NCI-H146 treated with DMSO at 0.1 percent for 48 hours (cell line): ENCODE measurements around the gene ASB1.
A peak's percentile ranks its signal among the peaks of the same experiment; 100 is the strongest.

Experiments
- DNase-seq: peaks from one replicate; lab custom pipeline; 2025; ENCODE audit not compliant: unreplicated experiment; lab: John Stamatoyannopoulos, UW

ASB1 gene

DNA sequence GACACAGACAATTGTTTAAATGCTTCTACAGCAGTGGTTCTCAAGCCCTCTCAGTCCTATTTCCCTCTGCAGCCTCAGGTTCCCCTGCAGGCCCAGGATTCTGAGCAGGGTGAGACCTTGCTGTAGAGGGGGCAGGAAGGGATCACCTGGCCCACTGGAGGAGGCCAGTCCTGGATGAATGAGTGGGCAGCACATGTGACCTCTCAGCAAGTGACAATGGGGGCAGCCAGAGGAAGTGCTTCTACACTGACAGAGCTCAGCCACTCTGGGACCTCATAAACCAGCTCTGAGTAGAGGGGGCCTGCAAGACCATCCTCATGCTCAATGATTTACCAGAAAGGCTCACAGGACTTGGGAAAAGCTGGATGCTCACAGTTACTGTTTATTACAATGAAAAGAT, 63.2 kb downstream of the ASB1 start:
- no peak for DNase-seq

DNA sequence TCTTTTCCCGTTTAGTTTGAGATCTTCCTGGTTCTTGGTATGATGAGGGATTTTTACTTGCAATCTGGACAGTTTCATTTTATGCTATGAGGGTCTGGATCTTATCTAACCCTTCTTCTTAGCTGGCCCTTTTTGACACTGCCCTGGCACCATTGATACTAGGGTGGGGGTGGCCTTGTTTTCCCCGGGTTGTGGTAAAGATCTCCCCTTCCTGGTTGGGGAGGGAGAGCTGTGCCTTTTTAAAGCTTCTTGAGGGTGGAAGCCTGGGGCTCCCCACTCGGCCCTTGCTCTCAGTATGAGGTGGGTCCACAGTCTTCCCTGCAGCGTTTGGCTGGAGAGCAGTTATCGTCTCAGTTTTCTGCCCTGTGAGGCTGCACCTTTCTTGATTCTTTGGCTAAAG, 66.1 kb downstream of the ASB1 start:
- no peak for DNase-seq

DNA sequence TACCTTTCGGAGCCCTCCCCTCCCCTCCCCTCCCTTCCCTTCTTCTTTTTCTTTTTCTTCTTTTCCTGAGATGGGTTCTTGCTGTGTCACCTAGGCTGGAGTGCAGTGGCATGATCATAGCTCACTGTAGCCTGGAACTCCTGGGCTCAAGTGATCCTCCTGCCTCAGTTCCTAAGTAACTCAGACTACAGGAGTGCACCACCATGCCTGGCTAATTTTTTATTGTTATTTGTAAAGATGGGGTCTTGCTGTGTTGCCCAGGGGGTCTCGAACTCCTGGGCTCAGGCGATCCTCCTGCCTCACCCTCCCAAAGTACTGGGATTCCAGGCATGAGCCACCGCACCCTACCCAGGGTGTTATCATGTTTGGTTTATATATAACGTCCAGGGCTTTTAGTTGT, 66.7 kb downstream of the ASB1 start:
- DNase-seq, result no peak

DNA sequence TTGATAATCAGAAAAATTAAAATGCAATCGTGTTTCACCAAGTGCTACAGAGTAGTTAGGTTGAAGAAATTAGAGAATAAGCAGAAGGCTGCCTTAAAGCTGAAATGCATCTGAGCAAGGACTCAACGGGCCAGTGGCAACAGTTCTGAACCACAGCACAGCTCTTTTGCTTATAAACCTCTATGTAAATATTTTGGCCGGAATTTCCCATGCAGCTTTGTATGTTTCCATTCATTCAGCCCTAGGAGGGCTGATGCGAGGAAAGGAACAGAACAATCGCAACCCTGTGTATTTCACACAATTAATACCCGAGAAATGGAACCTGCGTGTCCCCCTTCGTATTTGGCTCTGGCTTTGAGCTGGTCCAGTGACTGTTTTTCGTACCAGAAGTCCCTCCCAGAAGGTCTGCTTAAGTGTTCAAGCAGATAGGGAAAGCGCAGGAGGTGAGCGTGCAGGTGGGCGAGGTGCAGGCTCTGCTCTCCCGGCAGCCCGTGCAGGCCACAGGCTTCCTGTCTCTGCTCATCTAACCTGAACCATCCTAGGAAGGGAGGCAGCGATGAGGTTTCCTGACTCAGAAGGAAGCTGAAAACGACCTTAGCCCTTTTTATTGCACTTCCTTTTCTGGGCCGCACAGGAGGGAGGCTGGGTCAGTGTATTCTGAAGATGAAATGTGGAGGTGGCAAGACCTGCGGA, 67.3 kb downstream of the ASB1 start:
- no peak for DNase-seq

DNA sequence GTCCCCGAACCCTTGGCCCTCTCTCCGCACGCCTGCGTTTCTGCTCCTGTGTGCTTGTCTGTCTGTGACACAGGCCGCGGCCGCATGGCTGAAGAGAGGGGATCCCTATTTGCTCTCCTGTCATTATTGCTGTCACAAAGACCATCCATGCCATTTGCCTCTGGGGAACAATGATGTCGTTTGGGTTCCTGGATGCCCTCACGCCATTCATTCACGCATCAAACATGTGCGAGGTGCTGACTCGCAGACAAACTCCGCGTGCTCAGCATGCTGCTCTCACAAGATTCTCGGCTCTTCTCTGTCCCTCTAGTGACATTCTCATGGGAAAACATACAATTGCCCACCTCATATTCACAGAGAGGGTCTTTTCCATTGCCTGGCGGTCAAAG, 67.8 kb downstream of the ASB1 start:
- no peak for DNase-seq

DNA sequence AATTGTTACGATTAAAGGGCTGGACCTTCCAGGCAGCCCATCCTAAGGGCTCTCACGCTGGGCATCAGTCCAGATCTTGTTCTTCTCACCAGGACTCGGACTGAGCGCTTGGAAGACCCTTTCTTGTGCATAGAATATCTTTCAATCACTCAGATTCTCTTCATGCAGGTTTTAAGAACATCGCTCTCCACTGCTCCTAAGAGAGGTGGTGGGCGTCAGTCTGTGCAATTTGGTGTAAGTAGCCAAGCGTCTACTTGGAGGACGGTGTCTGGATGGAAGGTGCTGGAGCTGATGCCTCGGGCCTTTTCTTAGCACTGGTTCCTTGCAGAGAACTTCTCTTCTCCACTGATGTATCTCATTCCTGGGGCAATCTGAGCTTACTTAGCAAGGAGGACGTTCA, 68.7 kb downstream of the ASB1 start:
- DNase-seq, result no peak

DNA sequence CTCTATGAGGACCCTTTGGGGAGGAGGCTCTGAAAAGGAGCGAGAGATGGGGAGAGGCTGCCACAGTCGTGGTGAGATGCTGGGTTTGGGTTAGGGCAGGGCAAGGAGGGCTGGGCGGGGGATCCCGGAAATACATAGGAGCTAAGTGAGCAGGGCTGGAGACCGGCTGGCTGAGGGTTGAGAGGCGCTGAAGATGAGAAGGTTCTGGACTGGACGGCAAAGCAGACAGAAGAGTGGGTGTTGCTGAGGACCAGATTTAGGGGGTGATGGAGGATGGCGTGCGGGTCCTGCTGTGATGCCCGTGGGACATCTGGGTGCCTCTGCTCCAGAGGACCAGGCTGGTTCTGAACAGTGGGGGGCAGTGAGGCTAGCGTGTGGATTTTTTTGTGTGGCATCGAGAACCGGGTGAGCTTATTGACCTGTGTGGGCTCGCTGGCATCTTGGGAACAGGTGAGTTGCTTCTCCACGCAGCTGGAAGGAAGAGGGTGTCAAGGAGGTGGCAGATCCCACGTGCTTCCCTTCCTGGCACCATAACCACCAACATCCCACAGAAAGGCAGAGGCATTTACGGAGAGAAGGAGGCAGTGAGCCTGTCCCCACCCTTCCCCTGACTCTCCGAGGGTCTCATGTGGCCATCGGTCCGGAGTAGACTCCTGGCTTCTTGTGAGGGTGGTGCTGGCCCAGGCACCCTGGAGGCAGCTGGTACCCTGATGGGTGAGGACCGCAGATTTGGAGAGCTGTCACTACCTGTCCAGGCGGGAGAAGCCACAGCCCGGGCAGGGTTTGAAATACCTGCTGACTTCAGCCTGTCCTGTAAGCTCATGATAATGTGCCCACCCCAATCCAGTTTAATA, 70.3 kb downstream of the ASB1 start:
- DNase-seq, result no peak

DNA sequence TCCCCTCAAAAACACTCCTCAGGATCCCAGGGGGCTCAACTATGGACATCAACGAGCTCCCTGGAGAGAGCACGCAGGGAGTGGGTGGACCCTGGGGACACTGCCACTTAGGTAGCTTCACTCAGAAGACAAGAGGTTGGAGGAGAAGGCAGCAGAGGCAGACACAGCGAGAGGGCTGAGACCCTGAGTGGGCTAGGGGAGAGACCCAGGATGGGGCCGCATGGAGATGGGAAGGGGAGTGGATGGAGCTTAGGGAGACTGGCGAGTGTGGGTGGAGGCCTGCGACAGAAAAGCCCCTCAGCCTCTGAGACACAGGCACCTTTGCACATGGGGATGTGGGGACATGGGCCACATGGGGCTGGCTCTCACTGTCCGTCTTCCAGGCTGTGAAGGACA, 70.9 kb downstream of the ASB1 start:
- DNase-seq, result no peak

DNA sequence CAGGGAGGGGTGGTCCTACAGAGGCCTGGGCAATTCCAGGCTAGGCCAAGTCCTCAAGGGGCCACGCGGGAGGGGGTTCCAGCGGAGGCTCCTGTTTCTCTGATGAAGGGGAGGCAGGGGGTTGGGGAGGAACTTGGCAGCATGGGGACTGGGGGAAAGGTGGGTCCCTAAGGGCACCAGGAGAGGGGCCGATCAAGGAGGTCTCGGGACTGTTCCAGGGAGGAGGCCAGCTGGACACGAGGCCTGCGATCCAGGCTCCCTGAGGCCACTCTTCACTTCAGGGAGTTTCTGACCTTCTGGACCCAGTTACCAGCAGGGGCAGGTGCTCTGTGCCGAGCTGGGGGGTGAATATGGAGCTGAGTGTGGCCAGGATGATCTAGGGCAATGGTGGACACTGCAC, 71.5 kb downstream of the ASB1 start:
- DNase-seq, result no peak

DNA sequence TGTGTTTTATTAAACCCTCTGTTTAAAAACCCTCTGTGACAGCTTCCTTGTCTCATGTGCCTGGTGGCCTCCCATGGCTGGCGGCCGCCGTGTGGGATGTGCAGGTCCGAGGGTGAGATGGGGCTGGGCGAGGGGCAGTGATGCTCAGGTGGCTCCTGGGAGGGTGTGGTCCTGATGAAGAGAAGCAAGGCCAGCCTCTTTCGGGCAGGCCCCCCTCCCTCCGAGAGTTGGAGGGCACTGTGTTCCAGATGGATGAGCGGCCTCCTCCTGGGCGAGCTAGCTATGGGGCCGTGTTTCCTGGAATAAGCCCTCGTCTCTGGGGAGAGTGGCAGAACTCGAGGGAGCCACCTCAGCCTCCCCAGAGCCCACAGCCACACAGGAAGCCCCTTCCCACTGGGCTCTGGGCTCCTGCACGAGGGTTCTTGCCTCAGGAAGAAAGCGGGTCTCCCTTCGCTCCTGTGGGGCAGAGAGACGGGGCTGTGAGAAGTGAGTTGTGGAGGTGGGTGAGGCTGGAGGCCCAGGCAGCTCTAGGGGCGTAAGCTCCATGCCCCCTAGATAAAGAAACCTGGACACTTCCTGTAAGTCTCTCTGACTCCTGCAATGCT, 72.1 kb downstream of the ASB1 start:
- DNase-seq, result peak; percentile 51

DNA sequence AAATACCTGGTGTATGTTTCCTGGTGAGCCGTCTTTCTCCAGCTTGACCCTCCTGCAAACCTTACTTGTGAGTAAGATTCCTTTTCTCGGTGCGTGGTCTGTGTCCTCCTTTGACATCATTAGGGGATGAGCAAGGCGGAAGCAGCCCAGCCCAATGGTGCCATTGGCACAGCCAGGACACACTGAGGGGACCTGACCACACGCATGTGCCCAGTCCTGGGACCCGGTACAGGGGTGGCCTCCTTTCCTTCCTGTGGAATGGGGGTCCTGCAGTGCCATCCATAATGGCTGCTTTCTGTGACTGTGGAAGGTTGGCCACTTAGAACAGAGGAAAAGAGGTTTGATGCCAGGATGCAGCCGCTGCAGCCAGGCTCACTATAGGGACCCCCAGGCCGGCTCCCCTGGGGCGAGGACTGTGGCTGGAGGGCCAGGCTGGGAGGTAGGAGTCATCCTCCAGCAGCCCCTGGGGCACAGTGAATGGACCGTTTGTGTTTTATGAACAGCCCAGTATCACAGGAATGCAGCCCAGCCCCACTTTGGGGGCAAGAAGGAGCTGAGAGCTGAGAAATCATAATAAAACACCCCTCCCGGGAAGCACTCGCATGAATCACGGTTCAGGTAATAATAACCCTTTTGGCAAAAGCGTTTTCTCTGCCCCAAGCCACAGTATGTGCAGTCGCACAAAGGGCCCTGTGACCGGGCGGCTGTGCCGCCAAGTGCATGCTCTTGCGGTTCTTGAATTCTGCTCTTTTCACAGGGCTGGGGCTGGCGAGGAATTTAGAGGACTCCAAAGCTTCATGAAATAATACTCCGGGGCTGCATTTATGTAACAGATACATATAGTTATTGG, 73.2 kb downstream of the ASB1 start:
- DNase-seq, result no peak

DNA sequence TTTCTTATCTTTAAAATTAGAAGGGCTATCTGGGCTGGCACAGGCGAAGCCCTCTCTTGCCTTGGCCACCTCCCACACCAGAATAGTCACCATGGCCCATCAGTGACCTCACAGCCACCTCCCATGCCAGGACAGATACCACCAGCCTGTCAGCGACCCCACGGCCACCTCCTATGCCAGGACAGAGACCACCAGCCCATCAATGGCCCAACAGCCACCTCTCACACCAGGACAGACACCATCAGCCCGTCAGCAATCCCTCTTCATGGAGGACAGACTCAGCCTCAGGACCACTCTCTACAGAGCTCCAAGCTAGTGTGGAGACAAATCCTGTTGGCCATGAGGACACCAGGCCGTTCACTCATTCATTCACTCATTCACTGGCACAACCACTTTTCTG, 74.6 kb downstream of the ASB1 start:
- DNase-seq, result no peak
